ENCODE measurements around the gene CYP1A2.

- TF ChIP-seq POLR2A (IDR thresholded peaks at IDR 0.05; ENCODE audit: low read depth, low read length): no peak
- TF ChIP-seq POLR2AphosphoS5 (IDR thresholded peaks at IDR 0.05; ENCODE audit: low read depth, low read length): no peak
These were observed 50.0 kb downstream of the CYP1A2 start for GRCh38 chr15:74798388-74799254.
